Muscle of leg (tissue), 11 donors: ENCODE measurements around the gene ALX4. TPM values are rescaled to one million over a fixed set of nuclear protein-coding genes. Genes with fewer than 3 reads are reported as not detected.

Experiments used
- DNase-seq: peaks from one replicate; pipeline ENCODE4 v3.0.0; 2013
- H3K27ac ChIP-seq: one replicate; pipeline ENCODE4 v1.5.1; 2013; ENCODE audit warnings: mild to moderate bottlenecking, low read length, control low read depth
- H3K27me3 ChIP-seq: one replicate; pipeline ENCODE4 v1.6.1; 2013; ENCODE audit warnings: low read length; ENCODE audit not compliant: control insufficient read depth, insufficient read depth
- H3K36me3 ChIP-seq: one replicate; pipeline ENCODE4 v1.6.1; 2013; ENCODE audit warnings: low read length; ENCODE audit not compliant: control insufficient read depth, insufficient read depth
- H3K4me1 ChIP-seq: one replicate; pipeline ENCODE4 v1.6.1; 2013; ENCODE audit warnings: low read length; ENCODE audit not compliant: control insufficient read depth, insufficient read depth
- H3K4me3 ChIP-seq: one replicate; pipeline ENCODE4 v1.5.1; 2013; ENCODE audit warnings: low read length, control low read depth
- H3K9me3 ChIP-seq: replicated peaks from 2 replicates; pipeline ENCODE4 v1.6.1; 2013; ENCODE audit warnings: low read depth, low read length; ENCODE audit not compliant: control insufficient read depth
- WGBS: methylation state at CpG from one replicate; pipeline ENCODE4 v1.1.5; 2013; ENCODE audit warnings: missing lambda C conversion rate; ENCODE audit not compliant: insufficient coverage; 5-methylcytosine and 5-hydroxymethylcytosine counted together
- polyA plus RNA-seq, 8 donors: library from polyadenylated mRNA; unstranded; fragments of 120-200 nt; gene quantifications; one replicate each; pipeline versions ENCODE4 v1.2.1 to v1.2.3, GENCODE V29; 2013; ENCODE audit warnings: inconsistent platforms in 1 of 8, low replicate concordance in 1 of 8; ENCODE audit not compliant: insufficient read length in 8 of 8, insufficient read depth in 1 of 8
- total RNA-seq: library from RNA; stranded (reverse); fragments of 120-200 nt; gene quantifications from one replicate; pipeline ENCODE4 v1.2.4, GENCODE V29; 2013

Gene ALX4
- total and polyA plus RNA-seq, 9 donors, result 0.96 to 6.7 (median 3.7) TPM

DNA sequence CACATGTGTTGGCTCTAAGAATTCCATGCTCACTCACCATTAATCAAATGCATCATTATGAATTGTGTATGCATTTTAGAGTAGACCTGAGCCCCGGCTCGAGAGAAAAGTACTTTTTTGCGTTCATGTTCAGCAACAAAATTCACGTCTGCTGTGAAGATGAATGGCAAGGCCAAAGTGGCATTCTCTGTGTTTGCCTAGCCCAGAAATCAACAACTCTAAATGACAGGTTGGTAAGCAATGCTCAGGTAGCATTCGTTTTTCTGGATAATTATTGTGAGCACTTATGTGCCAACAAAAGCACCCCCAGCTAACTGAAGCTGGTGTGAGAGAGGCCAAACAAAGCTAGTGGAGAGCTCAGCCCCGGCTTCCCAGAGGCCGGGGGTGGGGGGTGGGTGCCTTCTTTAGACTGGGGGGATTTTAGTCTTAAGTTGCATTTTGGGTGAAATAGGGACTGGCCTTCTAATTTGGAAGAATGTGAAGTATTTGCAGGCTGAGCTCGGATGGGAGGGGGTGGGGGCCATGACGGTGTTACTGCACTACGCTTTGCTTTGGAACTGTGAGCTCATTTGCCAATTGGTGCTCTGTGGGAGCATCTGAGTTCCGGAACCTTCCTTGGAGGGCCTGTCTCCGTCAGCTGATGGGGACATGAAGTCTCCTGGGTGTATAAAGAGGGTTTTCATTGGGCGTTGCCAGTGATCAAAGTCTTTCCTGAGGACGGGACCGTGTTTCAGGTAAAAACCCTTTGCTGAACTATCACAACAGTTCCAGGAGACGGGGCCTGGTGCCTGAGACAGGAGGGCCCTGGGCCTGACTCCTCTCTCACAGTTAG is 29.0 kb upstream of the ALX4 start:
- Histone ChIP-seq H3K4me1 (peaks cover 8% of the 10 kb centered on the region), H3K4me3 (no peak overlapping the region), H3K9me3 (no peaks in the 10 kb centered on the region), H3K36me3 (no peaks in the 10 kb centered on the region), H3K27ac (no peak overlapping the region), H3K27me3 (peaks cover 48% of the 10 kb centered on the region)
- DNase-seq, result no peak
- WGBS, result 75% methylated on average over 15 of the region's 16 CpGs

DNA sequence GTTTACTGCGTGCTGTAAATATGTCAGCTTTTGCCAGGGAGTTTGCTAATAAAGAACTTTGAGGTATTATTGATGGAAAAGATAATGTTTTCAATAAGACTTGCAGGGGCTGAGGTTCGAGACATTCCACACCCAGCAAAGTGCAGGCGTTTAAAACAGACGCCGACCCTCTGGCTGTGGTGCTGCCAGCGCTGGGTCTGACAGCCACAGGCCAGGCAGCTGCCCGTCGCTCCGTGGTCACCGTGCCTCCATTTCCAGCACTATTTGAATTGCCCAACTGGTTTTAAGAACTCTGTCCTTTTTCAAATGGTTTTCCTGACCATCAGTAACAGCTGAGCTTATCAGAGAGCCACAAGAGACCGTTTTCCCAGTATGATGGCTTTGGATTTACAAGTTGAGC is 28.1 kb upstream of the ALX4 start:
- H3K4me3 ChIP-seq, result no peak overlapping the region
- no peaks in the 10 kb centered on the region for H3K9me3 ChIP-seq
- DNase-seq, result no peak
- no peaks in the 10 kb centered on the region for H3K36me3 ChIP-seq
- no peak overlapping the region for H3K27ac ChIP-seq
- WGBS, result 60% methylated on average over 10 of the region's 11 CpGs
- H3K27me3 ChIP-seq, result peaks cover 54% of the 10 kb centered on the region
- peaks cover 9% of the 10 kb centered on the region for H3K4me1 ChIP-seq

DNA sequence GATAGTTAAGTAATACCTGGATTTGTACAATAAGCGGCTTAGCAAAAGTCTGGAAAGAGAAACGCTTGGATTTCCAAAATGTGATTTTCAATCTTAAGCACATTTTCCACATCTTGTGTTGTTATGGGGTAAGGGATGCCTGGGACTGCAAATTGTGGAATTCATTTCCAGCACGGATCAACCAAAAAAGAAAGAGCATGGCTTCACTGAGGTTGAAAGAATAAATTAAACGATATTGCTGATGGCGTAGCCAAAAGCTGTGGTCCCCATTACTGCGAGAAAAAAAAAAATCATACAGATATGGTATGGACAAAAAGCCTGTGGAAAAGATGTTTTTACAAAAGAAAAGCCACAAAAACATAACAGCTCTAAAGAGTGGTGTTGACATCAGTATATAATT is 26.0 kb upstream of the ALX4 start:
- H3K27me3 ChIP-seq, result peaks cover 66% of the 10 kb centered on the region
- no peak overlapping the region for H3K4me3 ChIP-seq
- H3K9me3 ChIP-seq, result no peaks in the 10 kb centered on the region
- H3K27ac ChIP-seq, result no peak overlapping the region
- no peaks in the 10 kb centered on the region for H3K36me3 ChIP-seq
- H3K4me1 ChIP-seq, result peaks cover 9% of the 10 kb centered on the region
- no peak for DNase-seq
- 67% methylated on average over 1 of the region's 6 CpGs for WGBS

DNA sequence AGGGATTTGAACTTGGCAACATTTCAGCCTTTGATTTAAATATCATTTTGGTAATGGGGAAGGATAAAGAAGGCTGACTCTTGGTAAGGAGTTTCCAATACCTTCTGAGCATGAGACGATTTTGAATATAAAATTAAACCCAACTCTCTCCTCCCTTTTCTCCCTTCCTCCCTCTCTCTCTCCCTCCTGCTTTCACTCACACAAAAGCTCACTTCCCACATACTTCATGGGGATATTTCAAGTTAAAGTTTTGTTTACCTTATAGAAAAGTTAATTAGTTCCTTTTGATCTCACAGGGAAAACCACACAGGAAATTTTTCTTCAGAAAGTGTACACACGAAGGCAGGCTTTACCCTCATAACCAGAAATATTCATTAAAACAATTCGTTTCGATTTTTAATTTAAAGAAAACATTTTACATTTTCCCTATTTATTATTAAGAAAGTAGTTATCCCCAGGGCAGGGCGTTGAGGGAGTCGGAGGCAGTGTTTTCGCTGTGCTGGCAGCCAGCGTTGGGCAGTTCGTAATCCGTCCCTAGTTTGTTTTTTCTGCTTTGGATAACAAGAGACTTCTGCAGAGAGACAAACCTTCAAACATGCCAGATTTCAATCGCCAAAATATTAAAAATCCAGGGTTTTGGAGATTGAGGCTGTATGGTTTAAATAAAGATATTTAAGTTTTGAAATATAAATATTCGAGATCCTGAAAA is 25.3 kb upstream of the ALX4 start:
- WGBS, result 80% methylated on average over 3 of the region's 12 CpGs
- H3K9me3 ChIP-seq, result no peaks in the 10 kb centered on the region
- H3K36me3 ChIP-seq, result no peaks in the 10 kb centered on the region
- DNase-seq, result no peak
- peaks cover 9% of the 10 kb centered on the region for H3K4me1 ChIP-seq
- no peak overlapping the region for H3K4me3 ChIP-seq
- peaks cover 65% of the 10 kb centered on the region for H3K27me3 ChIP-seq
- no peak overlapping the region for H3K27ac ChIP-seq

DNA sequence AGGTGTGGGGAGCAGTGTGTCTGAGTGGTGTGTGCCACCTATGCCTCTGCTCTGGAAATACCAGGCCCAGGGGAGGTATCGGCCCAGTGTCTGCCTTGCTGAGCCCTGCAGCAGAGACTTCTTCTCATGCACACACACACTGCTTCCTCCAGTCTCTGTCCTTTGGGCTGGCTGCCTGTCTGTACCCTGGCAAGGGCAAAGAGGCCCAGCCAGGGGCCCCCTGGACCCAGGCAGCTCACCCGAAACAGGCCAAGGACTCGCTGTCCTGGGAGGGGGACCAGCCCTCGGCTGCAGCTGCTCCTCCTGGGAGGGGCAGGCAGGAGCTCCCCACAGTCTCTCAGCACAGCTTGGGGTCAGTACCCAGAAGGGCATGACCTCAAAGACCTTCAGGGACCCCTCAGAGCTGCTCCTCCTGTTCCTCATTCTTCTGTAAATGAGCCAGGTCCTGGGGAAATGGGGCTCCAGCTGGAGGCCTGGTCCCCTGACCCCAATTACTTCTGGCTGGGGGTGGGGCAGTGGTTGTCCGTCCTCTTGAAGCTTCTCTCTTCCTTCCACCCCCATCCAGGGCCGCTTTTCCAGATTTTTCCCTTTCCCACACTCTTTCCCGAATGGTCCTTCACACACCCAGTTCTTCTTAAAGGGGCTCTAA is 24.5 kb upstream of the ALX4 start:
- WGBS, result 40% methylated on average over 7 of the region's 7 CpGs
- Histone ChIP-seq H3K27ac (no peak overlapping the region), H3K27me3 (peaks cover 66% of the 10 kb centered on the region), H3K4me1 (peaks cover 9% of the 10 kb centered on the region), H3K4me3 (no peak overlapping the region), H3K36me3 (no peaks in the 10 kb centered on the region), H3K9me3 (no peaks in the 10 kb centered on the region)
- no peak for DNase-seq

DNA sequence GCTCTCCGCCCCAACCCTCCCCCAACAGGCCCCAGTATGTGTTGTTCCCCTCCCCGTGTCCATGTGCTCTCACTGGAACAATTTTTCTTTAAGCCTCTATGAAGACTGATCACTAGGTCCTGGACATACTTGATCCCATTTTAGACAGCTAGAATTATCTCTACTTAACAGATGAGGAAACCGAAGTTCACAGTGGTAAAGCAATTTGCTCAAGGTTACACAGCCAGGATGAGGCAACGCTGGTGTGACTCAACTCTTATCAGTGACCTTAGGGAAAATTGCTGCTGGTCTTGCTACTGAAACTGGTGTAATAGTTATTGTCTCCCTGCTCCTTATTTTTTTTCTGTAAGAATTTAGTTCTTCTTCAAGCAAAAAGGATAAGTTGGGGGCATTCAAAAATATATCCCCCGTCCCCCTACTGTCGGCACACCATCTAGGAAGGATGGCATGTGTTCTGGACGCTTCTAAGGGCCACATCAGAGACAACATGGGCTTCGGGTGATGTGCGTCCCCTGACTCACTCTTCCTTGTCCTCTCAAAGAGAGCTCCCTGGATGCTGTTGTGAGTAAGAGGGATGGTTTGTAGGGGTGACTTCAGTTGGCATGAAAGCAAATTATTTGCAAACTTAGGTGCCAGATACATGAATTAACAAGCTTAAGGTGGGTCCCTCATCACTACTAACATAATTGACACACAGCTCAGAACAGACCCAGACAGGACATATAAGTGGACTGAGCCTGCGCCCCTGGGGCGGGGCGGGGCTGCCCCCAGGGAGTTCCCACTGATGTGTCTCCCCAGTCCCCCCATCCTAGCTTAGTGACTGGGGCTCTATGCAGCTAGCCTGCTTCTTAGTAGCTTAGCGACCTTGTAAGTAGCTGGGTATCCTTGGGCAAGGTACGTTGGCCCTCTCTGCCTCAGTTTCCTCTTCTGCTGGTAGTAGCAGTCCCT is 23.6 kb upstream of the ALX4 start:
- Histone ChIP-seq H3K4me1 (peaks cover 9% of the 10 kb centered on the region), H3K9me3 (no peaks in the 10 kb centered on the region), H3K4me3 (no peak overlapping the region), H3K27me3 (peaks cover 64% of the 10 kb centered on the region), H3K27ac (no peak overlapping the region), H3K36me3 (no peaks in the 10 kb centered on the region)
- DNase-seq, result no peak
- 85% methylated on average over 5 of the region's 14 CpGs for WGBS

DNA sequence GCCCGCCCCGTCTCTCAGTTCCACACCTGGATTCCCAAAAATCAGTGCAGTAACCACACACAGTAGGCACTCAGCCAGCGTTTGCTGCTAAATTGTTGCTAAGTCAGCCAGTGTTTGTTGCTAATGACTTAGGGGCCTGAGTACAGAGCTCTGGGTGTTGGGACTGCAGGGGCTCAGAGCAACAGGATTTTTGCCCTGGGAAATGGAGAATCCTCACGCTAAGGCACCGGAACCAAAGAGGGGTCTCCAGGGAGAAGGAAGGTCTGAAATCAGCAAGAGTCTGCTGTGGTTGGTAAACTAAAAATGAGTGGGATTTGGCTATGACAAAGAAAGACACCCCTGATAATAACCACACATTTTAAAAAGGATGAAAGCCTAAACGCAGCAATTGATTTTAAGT is 22.7 kb upstream of the ALX4 start:
- no CpG with 5 or more reads among the region's 6 CpGs for WGBS
- no peak for DNase-seq
- peaks cover 65% of the 10 kb centered on the region for H3K27me3 ChIP-seq

DNA sequence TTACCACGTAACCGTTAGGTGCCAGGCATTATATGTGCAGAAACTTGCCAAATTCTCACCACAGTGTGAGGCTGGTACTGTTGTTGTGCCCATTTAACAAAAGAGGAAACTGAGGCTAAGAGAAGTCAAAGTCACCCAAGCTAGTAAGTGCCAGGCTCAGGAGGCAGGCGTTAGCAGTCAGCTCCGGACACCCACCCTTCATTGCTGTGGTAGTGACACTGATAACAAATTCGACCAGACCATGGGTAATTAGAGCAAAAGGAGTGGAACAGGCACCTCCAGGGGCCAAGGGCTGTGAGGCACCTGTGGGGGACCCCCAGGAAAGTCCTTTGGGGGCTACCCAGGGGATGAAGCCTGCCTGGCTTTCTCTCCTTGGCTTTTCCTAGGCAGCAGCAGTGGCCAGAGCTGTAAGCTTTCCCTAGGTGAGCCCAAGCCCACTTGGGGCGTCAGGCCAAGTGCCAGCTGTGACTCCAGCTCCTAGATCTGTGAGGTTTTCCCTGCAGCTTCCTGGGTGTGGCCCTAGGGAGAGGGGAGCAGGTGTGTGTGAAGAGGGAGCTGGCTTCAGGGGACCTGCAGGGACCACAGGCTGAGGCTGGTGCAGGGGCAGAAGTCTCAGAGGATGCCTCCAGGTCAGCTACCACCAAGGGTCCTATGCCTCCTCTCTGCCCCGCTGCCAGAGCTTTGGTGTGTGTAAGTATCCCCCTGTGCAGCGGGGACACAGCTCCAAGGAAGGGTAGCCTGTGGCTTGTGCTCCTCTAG is 19.7 kb upstream of the ALX4 start:
- Histone ChIP-seq H3K27me3 (peaks cover 80% of the 10 kb centered on the region), H3K9me3 (no peaks in the 10 kb centered on the region), H3K4me1 (peaks cover 8% of the 10 kb centered on the region), H3K27ac (no peak overlapping the region), H3K4me3 (no peak overlapping the region), H3K36me3 (no peaks in the 10 kb centered on the region)
- WGBS, result 71% methylated on average over 6 of the region's 8 CpGs
- DNase-seq, result no peak

More for the DNA sequence above, 22.7 kb upstream of the ALX4 start:
- H3K9me3 ChIP-seq, result no peaks in the 10 kb centered on the region
- no peak overlapping the region for H3K4me3 ChIP-seq
- peaks cover 9% of the 10 kb centered on the region for H3K4me1 ChIP-seq
- no peak overlapping the region for H3K27ac ChIP-seq
- H3K36me3 ChIP-seq, result no peaks in the 10 kb centered on the region

DNA sequence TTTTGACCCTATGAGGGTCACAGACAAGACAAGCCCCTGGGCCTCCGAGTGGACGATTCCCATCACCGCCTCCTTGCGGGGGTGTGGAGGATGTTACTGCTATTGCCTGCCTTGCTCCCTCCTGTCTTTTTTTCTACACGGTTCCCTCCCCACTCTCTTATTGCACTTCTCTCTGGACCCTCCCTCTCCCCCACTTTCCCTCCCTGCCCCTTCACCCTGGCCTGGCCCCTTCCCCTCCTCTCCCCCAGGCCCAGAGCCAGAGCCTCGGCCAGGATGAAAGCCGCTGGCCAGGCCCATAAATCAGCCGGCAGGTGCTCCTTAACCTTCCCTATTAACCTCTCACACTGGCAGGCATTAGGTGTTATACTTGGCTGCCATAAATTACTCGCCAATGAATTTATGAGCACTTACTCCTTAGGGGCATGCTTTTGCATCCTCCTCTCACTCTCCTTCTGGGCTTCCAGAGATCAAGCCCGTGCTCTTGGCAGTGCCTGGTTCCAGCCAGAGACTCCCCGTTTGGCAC is 18.3 kb upstream of the ALX4 start:
- no peaks in the 10 kb centered on the region for H3K4me1 ChIP-seq
- no peak for DNase-seq
- peaks cover 80% of the 10 kb centered on the region for H3K27me3 ChIP-seq
- H3K9me3 ChIP-seq, result no peaks in the 10 kb centered on the region
- WGBS, result 27% methylated on average over 10 of the region's 11 CpGs
- H3K27ac ChIP-seq, result no peak overlapping the region
- no peaks in the 10 kb centered on the region for H3K36me3 ChIP-seq
- no peak overlapping the region for H3K4me3 ChIP-seq
